Measurements from ENCODE around the gene KLHL26.

- TF ChIP-seq CTCF (IDR thresholded peaks at IDR 0.05) = no peak
- no peak for TF ChIP-seq POLR2AphosphoS5 (IDR thresholded peaks at IDR 0.05; ENCODE audit: insufficient read depth in 1 of 2, low read depth in 1 of 2)
- TF ChIP-seq POLR2A (IDR thresholded peaks at IDR 0.05) = no peak
Observed at GRCh38 chr19:18668744-18669523, 32.1 kb downstream of the KLHL26 start.

Data from vagina (tissue), 2 donors.